A549 (cell line): ENCODE results near the gene ZNF581. TPM values are rescaled to one million over a fixed set of nuclear protein-coding genes. Genes with fewer than 3 reads are reported as not detected.

Source experiments
- ATAC-seq, 2 experiments: fragments of 200-7000 bp in 1 of 2; fragments of >200 bp in 1 of 2; cut with Nextera tagmentation in 1 of 2; cut with Tn5 transposase in 1 of 2; 3 replicates each; pipeline versions ENCODE4 v1.8.0 to v1.9.1; 2018 to 2020; ENCODE audit warnings: mild to moderate bottlenecking in 1 of 2, moderate library complexity in 1 of 2
- CTCF ChIA-PET: fragments of 300-600 bp; sonication (Branson Sonifier 250); formaldehyde crosslinking; extraction: SDS; loops from one replicate; lab custom pipeline; 2021; ENCODE audit warnings: antibody characterized with exemption, inconsistent platforms; lab: Yijun Ruan, JAX
- POLR2A ChIA-PET: fragments of 350-600 bp; formaldehyde crosslinking; extraction: SDS; loops from one replicate; lab custom pipeline; 2021; ENCODE audit warnings: antibody characterized with exemption, inconsistent platforms; lab: Yijun Ruan, JAX
- DNase-seq, 2 experiments: peaks; one replicate each; pipeline versions ENCODE4 v3.0.0 to v3.0.0-alpha.2; 2011 to 2016; ENCODE audit warnings: low read depth in 1 of 2, low spot score in 1 of 2
- FAIRE-seq: peaks from 2 replicates; lab custom pipeline; 2011; peaks lifted over from hg19 to GRCh38; lab: Jason Lieb, UNC
- H3K27ac ChIP-seq, 2 experiments: fragments of >200 bp; sonication (Bioruptor Twin); formaldehyde crosslinking; 3 replicates each; pipeline ENCODE4 v1.5.1; 2016 to 2017
- H3K4me1 ChIP-seq: fragments of >200 bp; sonication (Bioruptor Twin); formaldehyde crosslinking; 3 replicates; pipeline ENCODE4 v1.6.1; 2016
- H3K4me2 ChIP-seq: fragments of >200 bp; sonication (Bioruptor Twin); formaldehyde crosslinking; 3 replicates; pipeline ENCODE4 v1.6.1; 2016
- H3K4me3 ChIP-seq: fragments of >200 bp; sonication (Bioruptor Twin); formaldehyde crosslinking; 3 replicates; pipeline ENCODE4 v1.5.1; 2016
- H3K9me3 ChIP-seq: fragments of >200 bp; sonication (Bioruptor Twin); formaldehyde crosslinking; 3 replicates; pipeline ENCODE4 v1.6.1; 2016
- BHLHE40 ChIP-seq: IDR thresholded peaks from 2 replicates; pipeline ENCODE4 v1.6.1; 2012; ENCODE audit warnings: low read depth, low read length, inconsistent platforms
- CBX8 ChIP-seq: fragments of 200-600 bp; sonication (generic); IDR thresholded peaks from 2 replicates; pipeline ENCODE4 v1.6.1; 2016
- CEBPB ChIP-seq, 2 experiments: fragments of >200 bp in 1 of 2; sonication (Bioruptor Twin) in 1 of 2; formaldehyde crosslinking in 1 of 2; IDR thresholded peaks; 2 replicates each; pipeline ENCODE4 v1.6.1; 2012 to 2016
- CHD4 ChIP-seq: fragments of 200-600 bp; sonication (generic); IDR thresholded peaks from 2 replicates; pipeline ENCODE4 v1.6.1; 2016; ENCODE audit warnings: antibody characterized with exemption, mild to moderate bottlenecking, borderline replicate concordance
- EHF ChIP-seq: fragments of 250-450 bp; sonication (Bioruptor Pico); IDR thresholded peaks from 2 replicates; pipeline ENCODE4 v1.5.0; 2020; ENCODE audit warnings: mild to moderate bottlenecking
- EHMT2 ChIP-seq: fragments of 200-600 bp; sonication (generic); IDR thresholded peaks from 2 replicates; pipeline ENCODE4 v1.6.1; 2016; ENCODE audit warnings: antibody characterized with exemption, low read depth, mild to moderate bottlenecking, moderate library complexity
- EP300 ChIP-seq, 2 experiments: fragments of >200 bp; sonication (Bioruptor Twin); formaldehyde crosslinking; IDR thresholded peaks; 2 replicates in 1 of 2; 3 replicates in 1 of 2; pipeline ENCODE4 v1.6.1; 2016 to 2017
- FOXS1 ChIP-seq: fragments of 250-450 bp; sonication (Bioruptor Pico); IDR thresholded peaks from 2 replicates; pipeline ENCODE4 v1.5.0; 2020; ENCODE audit warnings: mild to moderate bottlenecking, moderate library complexity
- HEYL ChIP-seq: fragments of 250-450 bp; sonication (Bioruptor Pico); IDR thresholded peaks from 2 replicates; pipeline ENCODE4 v1.8.0; 2021; ENCODE audit warnings: mild to moderate bottlenecking, moderate library complexity
- HOXA7 ChIP-seq: fragments of 250-450 bp; sonication (Bioruptor Pico); IDR thresholded peaks from 2 replicates; pipeline ENCODE4 v1.5.0; 2020; ENCODE audit warnings: mild to moderate bottlenecking, moderate library complexity
- JUNB ChIP-seq: fragments of >200 bp; sonication (Bioruptor Twin); formaldehyde crosslinking; IDR thresholded peaks from 2 replicates; pipeline ENCODE4 v1.6.1; 2016
- MYC ChIP-seq: IDR thresholded peaks from 2 replicates; pipeline ENCODE4 v1.6.1; 2012; ENCODE audit warnings: mild to moderate bottlenecking, inconsistent platforms, low read length, improper control_type of control experiment, borderline replicate concordance
- POLR2A ChIP-seq: IDR thresholded peaks from 2 replicates; pipeline ENCODE4 v1.6.1; 2012; ENCODE audit warnings: mild to moderate bottlenecking, low read length
- RAD21 ChIP-seq, 2 experiments: fragments of >200 bp in 1 of 2; sonication (Bioruptor Twin) in 1 of 2; formaldehyde crosslinking in 1 of 2; IDR thresholded peaks in 1 of 2; conservative IDR thresholded peaks in 1 of 2; 2 replicates in 1 of 2; 3 replicates in 1 of 2; pipeline ENCODE4 v1.6.1; 2012 to 2018; ENCODE audit warnings: inconsistent platforms in 1 of 2
- WGBS: methylation state at CpG from one replicate; pipeline ENCODE4 v1.1.6; 2017; ENCODE audit errors: missing lambda C conversion rate; 5-methylcytosine and 5-hydroxymethylcytosine counted together
- polyA plus RNA-seq, 4 experiments: library from polyadenylated mRNA; depleted of rRNA in 3 of 4; stranded (reverse); fragments of >200 nt; fragmentation: RNase III in 1 of 4; extraction: RNeasy Plus Mini Kit Qiagen cat#74134 plus additional on column Dnase treatment in 1 of 4; gene quantifications; 2 replicates in 3 of 4; 3 replicates in 1 of 4; pipeline ENCODE4 v1.2.3, GENCODE V29; 2011 to 2017
- TF ChIP-seq, protein P1 (sequence below): fragments of >200 bp; sonication (Bioruptor Twin); formaldehyde crosslinking; IDR thresholded peaks from 3 replicates; pipeline ENCODE4 v1.5.1; 2016
- TF ChIP-seq, protein P2 (sequence below): fragments of 250-450 bp; sonication (Bioruptor Pico); IDR thresholded peaks from 2 replicates; pipeline ENCODE4 v1.5.0; 2021; ENCODE audit warnings: mild to moderate bottlenecking, moderate library complexity, borderline replicate concordance
- TF ChIP-seq, protein P3 (sequence below): IDR thresholded peaks from 2 replicates; pipeline ENCODE4 v1.6.1; 2012; ENCODE audit warnings: low read depth, borderline replicate concordance
- TF ChIP-seq, protein P4 (sequence below): IDR thresholded peaks from 2 replicates; pipeline ENCODE4 v1.6.1; 2012

The ZNF581 gene
- polyA plus RNA-seq, 2 of the 4 experiments (the other 2 are of a cell fraction), result 13.9 to 24.9 TPM

DNA sequence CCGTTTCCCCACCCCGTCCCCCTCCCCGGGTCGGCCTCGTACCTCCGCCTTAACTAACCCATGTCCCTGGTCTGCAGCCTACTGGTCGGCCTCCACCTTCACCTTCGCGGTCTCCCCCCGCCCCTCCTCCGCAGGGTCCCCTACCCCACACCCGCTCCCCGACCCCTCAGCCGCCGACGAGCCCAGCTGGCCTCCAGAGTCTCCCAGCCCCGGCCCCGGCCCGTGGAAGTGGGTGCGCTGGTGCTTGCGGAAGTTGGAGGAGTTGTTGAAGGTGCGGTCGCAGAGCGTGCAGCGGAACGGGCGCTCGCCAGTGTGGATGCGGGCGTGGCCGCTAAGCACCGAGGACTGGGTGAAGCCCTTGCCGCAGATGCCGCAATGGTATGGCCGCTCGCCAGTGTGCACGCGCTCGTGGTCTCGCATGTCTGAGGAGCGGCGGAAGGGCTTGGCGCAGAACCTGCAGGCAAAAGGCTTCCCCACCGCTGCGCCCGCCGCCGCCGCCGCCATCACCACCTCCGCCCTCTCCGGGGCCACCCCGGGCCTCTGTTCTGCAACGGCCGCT is 21.7 kb upstream of the ZNF581 start:
- DNase-seq, result no peak
- WGBS, result 96% methylated on average over 48 of the region's 55 CpGs
- CTCF ChIA-PET, result interaction anchor here (1.0 to 24.9 kb wide), 4 partner anchors 11 to 154 kb away, joined by 4 to 363 read pairs (median 123); partner anchors contain the start of gene ZNF865
- no peak for FAIRE-seq
- Histone ChIP-seq H3K4me2 (no peak overlapping the region), H3K9me3 (no peaks in the 10 kb centered on the region), H3K4me1 (0 out of 3 replicates have a peak, but pooled peaks cover 7% of the 10 kb centered on the region), H3K4me3 (no peak overlapping the region), H3K27ac (no peak overlapping the region)
- TF ChIP-seq JUNB, result no peak
- no peak for TF ChIP-seq CEBPB (IDR thresholded peaks at IDR 0.05)
- TF ChIP-seq, protein P1, sequence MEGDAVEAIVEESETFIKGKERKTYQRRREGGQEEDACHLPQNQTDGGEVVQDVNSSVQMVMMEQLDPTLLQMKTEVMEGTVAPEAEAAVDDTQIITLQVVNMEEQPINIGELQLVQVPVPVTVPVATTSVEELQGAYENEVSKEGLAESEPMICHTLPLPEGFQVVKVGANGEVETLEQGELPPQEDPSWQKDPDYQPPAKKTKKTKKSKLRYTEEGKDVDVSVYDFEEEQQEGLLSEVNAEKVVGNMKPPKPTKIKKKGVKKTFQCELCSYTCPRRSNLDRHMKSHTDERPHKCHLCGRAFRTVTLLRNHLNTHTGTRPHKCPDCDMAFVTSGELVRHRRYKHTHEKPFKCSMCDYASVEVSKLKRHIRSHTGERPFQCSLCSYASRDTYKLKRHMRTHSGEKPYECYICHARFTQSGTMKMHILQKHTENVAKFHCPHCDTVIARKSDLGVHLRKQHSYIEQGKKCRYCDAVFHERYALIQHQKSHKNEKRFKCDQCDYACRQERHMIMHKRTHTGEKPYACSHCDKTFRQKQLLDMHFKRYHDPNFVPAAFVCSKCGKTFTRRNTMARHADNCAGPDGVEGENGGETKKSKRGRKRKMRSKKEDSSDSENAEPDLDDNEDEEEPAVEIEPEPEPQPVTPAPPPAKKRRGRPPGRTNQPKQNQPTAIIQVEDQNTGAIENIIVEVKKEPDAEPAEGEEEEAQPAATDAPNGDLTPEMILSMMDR, result no peak
- no peak for TF ChIP-seq EP300 (IDR thresholded peaks at IDR 0.05)
- no peak for TF ChIP-seq HOXA7 (CRISPR knock-in tag)
- no peak for TF ChIP-seq EHMT2
- TF ChIP-seq POLR2A, result no peak
- no peak for TF ChIP-seq BHLHE40
- TF ChIP-seq MYC, result no peak
- POLR2A ChIA-PET, result no interaction called here
- ATAC-seq, result no peak

DNA sequence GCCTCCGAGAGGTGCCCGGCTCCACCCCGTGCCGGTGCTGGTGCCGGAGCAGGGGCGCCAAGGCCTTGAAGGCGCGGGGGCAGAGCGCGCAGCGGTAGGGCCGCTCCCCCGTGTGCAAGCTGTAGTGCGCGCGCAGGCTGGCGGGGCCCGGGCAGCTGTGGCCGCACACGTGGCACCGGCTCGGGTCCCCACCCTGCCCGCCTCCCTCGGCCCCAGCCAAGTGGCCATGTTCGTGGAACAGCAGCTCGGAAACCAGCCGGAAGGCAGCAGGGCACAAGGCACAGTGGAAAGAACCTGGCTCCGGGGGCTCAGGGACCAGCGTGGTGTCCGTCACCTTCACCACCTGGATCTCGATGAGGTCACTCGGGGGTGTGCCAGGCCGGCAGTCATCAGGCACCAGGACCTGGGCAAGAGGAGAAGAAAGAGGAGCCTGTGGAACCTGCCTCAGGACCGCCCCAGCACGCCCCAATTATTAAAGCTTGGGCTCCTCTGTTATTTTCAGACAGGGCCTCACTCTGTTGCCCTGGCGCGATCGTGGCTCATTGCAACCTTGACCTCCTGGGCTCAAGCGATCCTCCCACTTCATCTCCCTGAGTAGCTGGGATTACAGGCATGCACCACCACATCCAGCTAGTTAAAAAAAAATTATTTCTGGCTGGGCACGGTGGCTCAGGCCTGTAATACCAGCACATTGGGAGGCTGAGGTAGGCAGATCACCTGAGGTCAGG is 21.0 kb upstream of the ZNF581 start:
- ATAC-seq (no peak), FAIRE-seq (no peak)
- no peaks in the 10 kb centered on the region for H3K9me3 ChIP-seq
- CTCF ChIA-PET, result interaction anchor here (1.6 to 24.9 kb wide), 5 partner anchors 10 to 155 kb away, joined by 4 to 363 read pairs (median 98); partner anchors contain the start of gene ZNF865
- POLR2A ChIA-PET, result interaction anchor here (0.9 to 3.4 kb wide), 3 partner anchors 23 to 146 kb away, joined by 3 to 16 read pairs (median 5); partner anchors contain the start of genes FIZ1 and ZNF628
- no peak overlapping the region for H3K4me2 ChIP-seq
- 0 out of 3 replicates have a peak, but pooled peaks cover 7% of the 10 kb centered on the region for H3K4me1 ChIP-seq
- TF ChIP-seq EHF (CRISPR knock-in tag), result no peak
- no peak for TF ChIP-seq EHMT2
- TF ChIP-seq, protein P2, sequence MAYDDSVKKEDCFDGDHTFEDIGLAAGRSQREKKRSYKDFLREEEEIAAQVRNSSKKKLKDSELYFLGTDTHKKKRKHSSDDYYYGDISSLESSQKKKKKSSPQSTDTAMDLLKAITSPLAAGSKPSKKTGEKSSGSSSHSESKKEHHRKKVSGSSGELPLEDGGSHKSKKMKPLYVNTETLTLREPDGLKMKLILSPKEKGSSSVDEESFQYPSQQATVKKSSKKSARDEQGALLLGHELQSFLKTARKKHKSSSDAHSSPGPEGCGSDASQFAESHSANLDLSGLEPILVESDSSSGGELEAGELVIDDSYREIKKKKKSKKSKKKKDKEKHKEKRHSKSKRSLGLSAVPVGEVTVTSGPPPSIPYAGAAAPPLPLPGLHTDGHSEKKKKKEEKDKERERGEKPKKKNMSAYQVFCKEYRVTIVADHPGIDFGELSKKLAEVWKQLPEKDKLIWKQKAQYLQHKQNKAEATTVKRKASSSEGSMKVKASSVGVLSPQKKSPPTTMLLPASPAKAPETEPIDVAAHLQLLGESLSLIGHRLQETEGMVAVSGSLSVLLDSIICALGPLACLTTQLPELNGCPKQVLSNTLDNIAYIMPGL (CRISPR knock-in tag), result no peak
- no peak for TF ChIP-seq HEYL
- TF ChIP-seq, all 56 proteins: peak for 0
- H3K27ac ChIP-seq, result no peak overlapping the region
- no peak for DNase-seq
- WGBS, result 92% methylated on average over 36 of the region's 40 CpGs
- H3K4me3 ChIP-seq, result no peak overlapping the region

DNA sequence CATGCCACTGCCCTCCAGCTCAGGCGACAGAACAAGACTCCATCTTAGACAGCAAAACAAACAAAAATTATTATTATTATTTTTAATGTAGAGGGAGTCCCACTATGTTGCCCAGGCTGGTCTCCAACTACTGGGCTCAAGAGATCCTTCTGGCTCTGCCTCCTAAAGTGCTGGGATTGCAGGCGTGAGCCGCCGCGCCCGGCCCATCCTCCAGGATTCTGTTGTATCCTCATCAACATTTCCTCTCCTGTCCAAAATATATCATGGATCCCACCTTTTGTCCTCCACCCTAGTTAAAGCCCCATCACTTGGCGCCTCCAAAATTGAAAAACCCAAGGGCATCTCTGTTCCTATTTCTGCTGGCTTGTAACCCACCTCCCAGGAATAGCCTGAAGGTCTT is 20.3 kb upstream of the ZNF581 start:
- 0 out of 3 replicates have a peak, but pooled peaks cover 7% of the 10 kb centered on the region for H3K4me1 ChIP-seq
- POLR2A ChIA-PET, result interaction anchor here (0.9 to 3.4 kb wide), 6 partner anchors 14 to 147 kb away, joined by 3 to 33 read pairs (median 10); partner anchors contain the start of genes FIZ1, U2AF2, ZNF628 and ZNF865
- H3K27ac ChIP-seq, result no peak overlapping the region
- H3K4me2 ChIP-seq, result no peak overlapping the region
- no peaks in the 10 kb centered on the region for H3K9me3 ChIP-seq
- FAIRE-seq (no peak), ATAC-seq (no peak), DNase-seq (no peak)
- H3K4me3 ChIP-seq, result no peak overlapping the region
- TF ChIP-seq, protein P3, sequence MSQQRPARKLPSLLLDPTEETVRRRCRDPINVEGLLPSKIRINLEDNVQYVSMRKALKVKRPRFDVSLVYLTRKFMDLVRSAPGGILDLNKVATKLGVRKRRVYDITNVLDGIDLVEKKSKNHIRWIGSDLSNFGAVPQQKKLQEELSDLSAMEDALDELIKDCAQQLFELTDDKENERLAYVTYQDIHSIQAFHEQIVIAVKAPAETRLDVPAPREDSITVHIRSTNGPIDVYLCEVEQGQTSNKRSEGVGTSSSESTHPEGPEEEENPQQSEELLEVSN, result no peak
- TF ChIP-seq CBX8 (no peak), CHD4 (no peak), HOXA7 (CRISPR knock-in tag) (no peak), FOXS1 (CRISPR knock-in tag) (no peak), RAD21 (conservative IDR thresholded peaks at IDR 0.05 in 1 of 2, IDR thresholded peaks at IDR 0.05 in 1 of 2) (no peak), EHF (CRISPR knock-in tag) (no peak), MYC (no peak)
- TF ChIP-seq, protein P4, sequence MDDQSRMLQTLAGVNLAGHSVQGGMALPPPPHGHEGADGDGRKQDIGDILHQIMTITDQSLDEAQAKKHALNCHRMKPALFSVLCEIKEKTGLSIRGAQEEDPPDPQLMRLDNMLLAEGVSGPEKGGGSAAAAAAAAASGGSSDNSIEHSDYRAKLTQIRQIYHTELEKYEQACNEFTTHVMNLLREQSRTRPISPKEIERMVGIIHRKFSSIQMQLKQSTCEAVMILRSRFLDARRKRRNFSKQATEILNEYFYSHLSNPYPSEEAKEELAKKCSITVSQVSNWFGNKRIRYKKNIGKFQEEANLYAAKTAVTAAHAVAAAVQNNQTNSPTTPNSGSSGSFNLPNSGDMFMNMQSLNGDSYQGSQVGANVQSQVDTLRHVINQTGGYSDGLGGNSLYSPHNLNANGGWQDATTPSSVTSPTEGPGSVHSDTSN, result no peak
- TF ChIP-seq, protein P2 (CRISPR knock-in tag), result no peak
- 95% methylated on average over 7 of the region's 7 CpGs for WGBS
- CTCF ChIA-PET, result interaction anchor here (0.6 to 24.9 kb wide), 6 partner anchors 10 to 535 kb away, joined by 3 to 363 read pairs (median 68); partner anchors contain the start of gene ZNF865
